ENCODE data around the gene AUTS2. TPM values are rescaled to one million over a fixed set of nuclear protein-coding genes. Genes with fewer than 3 reads are reported as not detected.

The AUTS2 gene
- total and polyA plus RNA-seq, 4 donors, result 4.9 to 24.4 (median 7.0) TPM

GRCh38 chr7:70457883-70458680 is 859.8 kb downstream of the AUTS2 start:
- TF ChIP-seq EGR1 (IDR thresholded peaks at IDR 0.05; ENCODE audit: low read depth in 2 of 2) (no peak), FOXA1 (IDR thresholded peaks at IDR 0.05) (no peak), HNF4A (conservative IDR thresholded peaks at IDR 0.05) (no peak), TAF1 (conservative IDR thresholded peaks at IDR 0.05) (no peak), MAX (IDR thresholded peaks at IDR 0.05) (no peak), HNF4G (IDR thresholded peaks at IDR 0.05) (no peak), YY1 (IDR thresholded peaks at IDR 0.05) (no peak), ZBTB33 (IDR thresholded peaks at IDR 0.05) (no peak), RAD21 (IDR thresholded peaks at IDR 0.05) (no peak), SP1 (IDR thresholded peaks at IDR 0.05) (no peak), FOXA2 (IDR thresholded peaks at IDR 0.05) (no peak), JUND (IDR thresholded peaks at IDR 0.05) (no peak), RXRA (IDR thresholded peaks at IDR 0.05) (no peak), GABPA (IDR thresholded peaks at IDR 0.05 in 1 of 2, conservative IDR thresholded peaks at IDR 0.05 in 1 of 2) (no peak), NR2F2 (IDR thresholded peaks at IDR 0.05) (no peak)
- TF ChIP-seq, protein P1, sequence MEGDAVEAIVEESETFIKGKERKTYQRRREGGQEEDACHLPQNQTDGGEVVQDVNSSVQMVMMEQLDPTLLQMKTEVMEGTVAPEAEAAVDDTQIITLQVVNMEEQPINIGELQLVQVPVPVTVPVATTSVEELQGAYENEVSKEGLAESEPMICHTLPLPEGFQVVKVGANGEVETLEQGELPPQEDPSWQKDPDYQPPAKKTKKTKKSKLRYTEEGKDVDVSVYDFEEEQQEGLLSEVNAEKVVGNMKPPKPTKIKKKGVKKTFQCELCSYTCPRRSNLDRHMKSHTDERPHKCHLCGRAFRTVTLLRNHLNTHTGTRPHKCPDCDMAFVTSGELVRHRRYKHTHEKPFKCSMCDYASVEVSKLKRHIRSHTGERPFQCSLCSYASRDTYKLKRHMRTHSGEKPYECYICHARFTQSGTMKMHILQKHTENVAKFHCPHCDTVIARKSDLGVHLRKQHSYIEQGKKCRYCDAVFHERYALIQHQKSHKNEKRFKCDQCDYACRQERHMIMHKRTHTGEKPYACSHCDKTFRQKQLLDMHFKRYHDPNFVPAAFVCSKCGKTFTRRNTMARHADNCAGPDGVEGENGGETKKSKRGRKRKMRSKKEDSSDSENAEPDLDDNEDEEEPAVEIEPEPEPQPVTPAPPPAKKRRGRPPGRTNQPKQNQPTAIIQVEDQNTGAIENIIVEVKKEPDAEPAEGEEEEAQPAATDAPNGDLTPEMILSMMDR (IDR thresholded peaks at IDR 0.05; ENCODE audit: low read depth, low read length, missing input control), result no peak
- TF ChIP-seq, protein P2, sequence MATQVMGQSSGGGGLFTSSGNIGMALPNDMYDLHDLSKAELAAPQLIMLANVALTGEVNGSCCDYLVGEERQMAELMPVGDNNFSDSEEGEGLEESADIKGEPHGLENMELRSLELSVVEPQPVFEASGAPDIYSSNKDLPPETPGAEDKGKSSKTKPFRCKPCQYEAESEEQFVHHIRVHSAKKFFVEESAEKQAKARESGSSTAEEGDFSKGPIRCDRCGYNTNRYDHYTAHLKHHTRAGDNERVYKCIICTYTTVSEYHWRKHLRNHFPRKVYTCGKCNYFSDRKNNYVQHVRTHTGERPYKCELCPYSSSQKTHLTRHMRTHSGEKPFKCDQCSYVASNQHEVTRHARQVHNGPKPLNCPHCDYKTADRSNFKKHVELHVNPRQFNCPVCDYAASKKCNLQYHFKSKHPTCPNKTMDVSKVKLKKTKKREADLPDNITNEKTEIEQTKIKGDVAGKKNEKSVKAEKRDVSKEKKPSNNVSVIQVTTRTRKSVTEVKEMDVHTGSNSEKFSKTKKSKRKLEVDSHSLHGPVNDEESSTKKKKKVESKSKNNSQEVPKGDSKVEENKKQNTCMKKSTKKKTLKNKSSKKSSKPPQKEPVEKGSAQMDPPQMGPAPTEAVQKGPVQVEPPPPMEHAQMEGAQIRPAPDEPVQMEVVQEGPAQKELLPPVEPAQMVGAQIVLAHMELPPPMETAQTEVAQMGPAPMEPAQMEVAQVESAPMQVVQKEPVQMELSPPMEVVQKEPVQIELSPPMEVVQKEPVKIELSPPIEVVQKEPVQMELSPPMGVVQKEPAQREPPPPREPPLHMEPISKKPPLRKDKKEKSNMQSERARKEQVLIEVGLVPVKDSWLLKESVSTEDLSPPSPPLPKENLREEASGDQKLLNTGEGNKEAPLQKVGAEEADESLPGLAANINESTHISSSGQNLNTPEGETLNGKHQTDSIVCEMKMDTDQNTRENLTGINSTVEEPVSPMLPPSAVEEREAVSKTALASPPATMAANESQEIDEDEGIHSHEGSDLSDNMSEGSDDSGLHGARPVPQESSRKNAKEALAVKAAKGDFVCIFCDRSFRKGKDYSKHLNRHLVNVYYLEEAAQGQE (IDR thresholded peaks at IDR 0.05), result no peak
- TF ChIP-seq, protein P3, sequence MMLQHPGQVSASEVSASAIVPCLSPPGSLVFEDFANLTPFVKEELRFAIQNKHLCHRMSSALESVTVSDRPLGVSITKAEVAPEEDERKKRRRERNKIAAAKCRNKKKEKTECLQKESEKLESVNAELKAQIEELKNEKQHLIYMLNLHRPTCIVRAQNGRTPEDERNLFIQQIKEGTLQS (IDR thresholded peaks at IDR 0.05), result no peak
- H3K9me3 ChIP-seq (ENCODE audit: control insufficient read depth in 4 of 4, low read length in 3 of 4), result no peaks in the 10 kb centered on the region
- H3K36me3 ChIP-seq (ENCODE audit: control insufficient read depth in 4 of 4, insufficient read depth in 3 of 4, low read depth in 1 of 4, low read length in 3 of 4), result no peaks in the 10 kb centered on the region
- 78% methylated on average over 8 of the region's 8 CpGs for WGBS
- H3K4me3 ChIP-seq (ENCODE audit: low read depth in 1 of 3, low read length in 3 of 3), result no peak overlapping the region
- no peak for DNase-seq (ENCODE audit: low spot score)
- H3K9ac ChIP-seq (ENCODE audit: low read depth in 1 of 2, low read length in 2 of 2), result no peak overlapping the region
- no peaks in the 10 kb centered on the region for H3K4me1 ChIP-seq (ENCODE audit: control insufficient read depth in 4 of 4, insufficient read depth in 4 of 4, low read length in 3 of 4)
- H3K27ac ChIP-seq (ENCODE audit: low read depth in 1 of 2, low read length in 2 of 2), result no peak overlapping the region
- no peaks in the 10 kb centered on the region for H3K27me3 ChIP-seq (ENCODE audit: control insufficient read depth in 4 of 4, insufficient read depth in 4 of 4, low read length in 3 of 4)
